ENCODE results near the gene SPATS1.

- TF ChIP-seq CTCF (IDR thresholded peaks at IDR 0.05) (no peak), POLR2A (IDR thresholded peaks at IDR 0.05) (no peak)
Measured at GRCh38 chr6:44298055-44298803, 44.2 kb upstream of the SPATS1 start.

All from heart left ventricle (tissue), 13 donors.